HEK293 (cell line): Measurements from ENCODE around the gene DOCK4.

ENCODE experiments used
- CTCF ChIA-PET: fragments of 350-600 bp; formaldehyde crosslinking; extraction: SDS; loops from one replicate; lab custom pipeline; 2021; ENCODE audit warnings: antibody characterized with exemption; lab: Yijun Ruan, JAX
- POLR2A ChIA-PET: fragments of 300-600 bp; formaldehyde crosslinking; extraction: SDS; loops from one replicate; lab custom pipeline; 2020; ENCODE audit warnings: antibody characterized with exemption, inconsistent platforms; lab: Yijun Ruan, JAX
- H3K27ac ChIP-seq: fragments of 200-500 bp; sonication (Bioruptor generic); 2 replicates; pipeline ENCODE4 v1.5.1; 2014; ENCODE audit warnings: low read depth, low read length, control low read depth, inconsistent platforms; ENCODE audit errors: extremely low read depth
- H3K36me3 ChIP-seq, 2 experiments: fragments of 200-500 bp in 1 of 2; sonication (Bioruptor generic) in 1 of 2; 1 replicate in 1 of 2; 2 replicates in 1 of 2; pipeline ENCODE4 v1.5.1; 2014 to 2017; ENCODE audit warnings: inconsistent platforms in 2 of 2, low read length in 2 of 2; ENCODE audit not compliant: control insufficient read depth in 2 of 2, insufficient read depth in 1 of 2
- H3K4me1 ChIP-seq: fragments of 200-500 bp; sonication (Bioruptor generic); 2 replicates; pipeline ENCODE4 v1.5.1; 2014; ENCODE audit warnings: mild to moderate bottlenecking, low read length, inconsistent platforms; ENCODE audit not compliant: control insufficient read depth, insufficient read depth
- H3K4me3 ChIP-seq: 2 replicates; pipeline ENCODE4 v1.5.1; 2011; ENCODE audit warnings: low read depth, mild to moderate bottlenecking, control low read depth, low read length, moderate library complexity
- H3K9me3 ChIP-seq: fragments of 200-500 bp; sonication (Bioruptor generic); 2 replicates; pipeline ENCODE4 v1.5.1; 2014; ENCODE audit warnings: low read depth, low read length, inconsistent platforms; ENCODE audit not compliant: control insufficient read depth, insufficient read depth
- KLF10 ChIP-seq: fragments of 450-650 bp; IDR thresholded peaks from 2 replicates; pipeline ENCODE4 v1.5.1; 2018; ENCODE audit warnings: missing biosample characterization, mild to moderate bottlenecking, missing genetic modification characterization
- KLF9 ChIP-seq: fragments of 450-650 bp; formaldehyde crosslinking; IDR thresholded peaks from 2 replicates; pipeline ENCODE4 v1.5.1; 2016; ENCODE audit warnings: missing biosample characterization, missing genetic modification characterization, low read depth
- PRDM1 ChIP-seq: fragments of 450-650 bp; formaldehyde crosslinking; IDR thresholded peaks from 2 replicates; pipeline ENCODE4; 2016; ENCODE audit warnings: missing biosample characterization, missing genetic modification characterization
- PRDM6 ChIP-seq: fragments of 450-650 bp; formaldehyde crosslinking; IDR thresholded peaks from 2 replicates; pipeline ENCODE4 v1.5.1; 2017; ENCODE audit warnings: missing biosample characterization, missing genetic modification characterization
- SCRT2 ChIP-seq: fragments of 450-650 bp; formaldehyde crosslinking; IDR thresholded peaks from 2 replicates; pipeline ENCODE4 v1.5.1; 2016; ENCODE audit warnings: missing biosample characterization, missing genetic modification characterization
- TCF7L2 ChIP-seq: IDR thresholded peaks from 2 replicates; pipeline ENCODE4 v1.6.1; 2011; ENCODE audit warnings: low read depth, mild to moderate bottlenecking, inconsistent platforms, low read length, moderate library complexity, borderline replicate concordance
- ZBTB8A ChIP-seq: fragments of 450-650 bp; formaldehyde crosslinking; IDR thresholded peaks from 2 replicates; pipeline ENCODE4 v1.5.1; 2016; ENCODE audit warnings: missing biosample characterization, missing genetic modification characterization
- ZFP41 ChIP-seq: fragments of 450-650 bp; formaldehyde crosslinking; IDR thresholded peaks from 2 replicates; pipeline ENCODE4 v1.5.1; 2016; ENCODE audit warnings: missing biosample characterization, missing genetic modification characterization, borderline replicate concordance
- ZNF121 ChIP-seq: fragments of 450-650 bp; formaldehyde crosslinking; IDR thresholded peaks from 2 replicates; pipeline ENCODE4 v1.5.1; 2016; ENCODE audit warnings: missing biosample characterization, missing genetic modification characterization
- ZNF138 ChIP-seq: fragments of 450-650 bp; formaldehyde crosslinking; IDR thresholded peaks from 2 replicates; pipeline ENCODE4 v1.5.1; 2016; ENCODE audit warnings: missing biosample characterization, missing genetic modification characterization, borderline replicate concordance
- ZNF148 ChIP-seq: fragments of 450-650 bp; formaldehyde crosslinking; IDR thresholded peaks from 2 replicates; pipeline ENCODE4 v1.5.0; 2017; ENCODE audit warnings: missing biosample characterization, missing genetic modification characterization, borderline replicate concordance
- ZNF18 ChIP-seq: fragments of 450-650 bp; formaldehyde crosslinking; IDR thresholded peaks from 2 replicates; pipeline ENCODE4 v1.5.1; 2016; ENCODE audit warnings: missing biosample characterization, missing genetic modification characterization
- ZNF354C ChIP-seq: fragments of 450-650 bp; formaldehyde crosslinking; IDR thresholded peaks from 2 replicates; pipeline ENCODE4 v1.5.1; 2016; ENCODE audit warnings: missing biosample characterization, missing genetic modification characterization, low read depth, borderline replicate concordance
- ZNF362 ChIP-seq: fragments of 450-650 bp; formaldehyde crosslinking; IDR thresholded peaks from 2 replicates; pipeline ENCODE4 v1.5.1; 2016; ENCODE audit warnings: missing biosample characterization, missing genetic modification characterization
- ZNF510 ChIP-seq: fragments of 450-650 bp; formaldehyde crosslinking; IDR thresholded peaks from 2 replicates; pipeline ENCODE4 v1.5.1; 2018; ENCODE audit warnings: mild to moderate bottlenecking, missing genetic modification characterization, missing biosample characterization; ENCODE audit not compliant: insufficient replicate concordance
- ZNF514 ChIP-seq: fragments of 450-650 bp; formaldehyde crosslinking; IDR thresholded peaks from 2 replicates; pipeline ENCODE4 v1.5.1; 2016; ENCODE audit warnings: missing biosample characterization, missing genetic modification characterization
- ZNF558 ChIP-seq: fragments of 450-650 bp; formaldehyde crosslinking; IDR thresholded peaks from 2 replicates; pipeline ENCODE4 v1.5.1; 2016; ENCODE audit warnings: missing biosample characterization, missing genetic modification characterization
- ZNF776 ChIP-seq: fragments of 450-650 bp; formaldehyde crosslinking; IDR thresholded peaks from 2 replicates; pipeline ENCODE4 v1.5.0; 2017; ENCODE audit warnings: missing biosample characterization, missing genetic modification characterization, borderline replicate concordance
- ZSCAN23 ChIP-seq: fragments of 450-650 bp; formaldehyde crosslinking; IDR thresholded peaks from 2 replicates; pipeline ENCODE4 v1.5.1; 2016; ENCODE audit warnings: missing biosample characterization, missing genetic modification characterization

DOCK4 gene

GRCh38 chr7:112236597-112236996, 30.4 kb upstream of the DOCK4 start:
- no peaks in the 10 kb centered on the region for H3K9me3 ChIP-seq
- H3K4me3 ChIP-seq = no peak overlapping the region
- H3K36me3 ChIP-seq = no peaks in the 10 kb centered on the region
- CTCF ChIA-PET = no interaction called here
- 0 out of 2 replicates have a peak, but pooled peaks cover 7% of the 10 kb centered on the region for H3K4me1 ChIP-seq
- no peak overlapping the region for H3K27ac ChIP-seq
- POLR2A ChIA-PET = no interaction called here
- TF ChIP-seq ZNF362 (tag by site-specific recombination) (no peak), TCF7L2 (no peak), ZNF148 (tag by site-specific recombination) (no peak)

- POLR2A ChIA-PET = no interaction called here
- TF ChIP-seq ZNF354C (tag by site-specific recombination) (no peak), ZBTB8A (no peak), PRDM6 (tag by site-specific recombination) (no peak), PRDM1 (tag by site-specific recombination) (no peak), ZNF510 (tag by site-specific recombination) (no peak), ZNF18 (tag by site-specific recombination) (no peak), ZNF121 (tag by site-specific recombination) (no peak), ZNF138 (no peak), ZNF776 (tag by site-specific recombination) (no peak), SCRT2 (tag by site-specific recombination) (no peak), ZFP41 (no peak), ZNF558 (tag by site-specific recombination) (no peak), ZNF514 (tag by site-specific recombination) (no peak), ZSCAN23 (no peak), ZNF148 (tag by site-specific recombination) (no peak), KLF9 (no peak), KLF10 (tag by site-specific recombination) (no peak)
- CTCF ChIA-PET = no interaction called here
Observed at GRCh38 chr7:112234147-112234546, 27.9 kb upstream of the DOCK4 start.

More at GRCh38 chr7:112234147-112234546, 27.9 kb upstream of the DOCK4 start:
- Histone ChIP-seq H3K4me3 (no peak overlapping the region), H3K36me3 (no peaks in the 10 kb centered on the region), H3K27ac (no peak overlapping the region), H3K4me1 (0 out of 2 replicates have a peak, but pooled peaks cover 4% of the 10 kb centered on the region), H3K9me3 (no peaks in the 10 kb centered on the region)
